Stimulated activated effector memory CD8-positive, alpha-beta T cell treated with anti-CD3 and anti-CD28 coated beads, Interleukin-12 subunit alpha, Interleukin-12 subunit beta, amount 100 ng/mL, for 72 hours (primary cell): Measurements from ENCODE around the gene PRKAR1B.
"Not testable (repeated sequence)": the region's sequence is repeated elsewhere in the genome, so short reads cannot be mapped to it uniquely, and the experiment has no call there.

Experiments used
- ATAC-seq: fragments of 150-1000 bp; cut with Tn5 transposase; 2 replicates; pipeline ENCODE4 v1.10.0; 2021
- DNase-seq, 2 donors: peaks; one replicate each; pipeline ENCODE4 v3.0.0; 2021 to 2022; ENCODE audit warnings: low spot score in 2 of 2
- H3K27ac Mint-ChIP-seq: one replicate; pipeline ENCODE4 v1.8.0; 2022; ENCODE audit warnings: mild to moderate bottlenecking, mixed read lengths
- H3K36me3 Mint-ChIP-seq: one replicate; pipeline ENCODE4 v1.8.0; 2022; ENCODE audit warnings: mild to moderate bottlenecking, mixed read lengths
- H3K4me1 Mint-ChIP-seq: one replicate; pipeline ENCODE4 v1.8.0; 2022; ENCODE audit warnings: mixed read lengths
- H3K4me3 Mint-ChIP-seq: one replicate; pipeline ENCODE4 v1.8.0; 2022; ENCODE audit warnings: mild to moderate bottlenecking, mixed read lengths
- H3K9me3 Mint-ChIP-seq: one replicate; pipeline ENCODE4 v1.8.0; 2022; ENCODE audit warnings: mixed read lengths

Gene PRKAR1B

DNA sequence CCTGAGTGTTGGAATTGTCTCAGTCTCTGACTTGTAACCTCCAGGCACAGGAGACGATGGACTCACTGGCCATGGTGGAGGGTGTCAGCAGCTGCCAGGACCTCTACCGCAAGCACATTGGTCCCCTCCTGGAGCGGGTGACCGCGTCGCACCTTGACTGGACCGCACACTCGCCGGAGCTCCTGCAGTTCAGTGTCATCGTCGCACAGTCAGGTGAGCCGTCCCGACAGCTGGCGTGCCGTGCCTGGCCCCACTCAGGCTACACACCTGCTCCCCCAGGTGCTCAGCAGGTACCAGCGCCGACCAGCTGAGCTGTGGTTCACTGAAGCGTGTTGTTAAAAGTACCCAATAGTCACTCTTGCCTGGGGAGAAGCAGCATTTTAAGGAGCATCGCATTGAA lies 36.7 kb upstream of the PRKAR1B start:
- Mint-ChIP-seq H3K4me3 (no peak overlapping the region), H3K4me1 (peaks cover 5% of the 10 kb centered on the region), H3K36me3 (peaks cover 50% of the 10 kb centered on the region), H3K27ac (no peak overlapping the region), H3K9me3 (no peaks in the 10 kb centered on the region)
- ATAC-seq (no peak), DNase-seq (no peak)

DNA sequence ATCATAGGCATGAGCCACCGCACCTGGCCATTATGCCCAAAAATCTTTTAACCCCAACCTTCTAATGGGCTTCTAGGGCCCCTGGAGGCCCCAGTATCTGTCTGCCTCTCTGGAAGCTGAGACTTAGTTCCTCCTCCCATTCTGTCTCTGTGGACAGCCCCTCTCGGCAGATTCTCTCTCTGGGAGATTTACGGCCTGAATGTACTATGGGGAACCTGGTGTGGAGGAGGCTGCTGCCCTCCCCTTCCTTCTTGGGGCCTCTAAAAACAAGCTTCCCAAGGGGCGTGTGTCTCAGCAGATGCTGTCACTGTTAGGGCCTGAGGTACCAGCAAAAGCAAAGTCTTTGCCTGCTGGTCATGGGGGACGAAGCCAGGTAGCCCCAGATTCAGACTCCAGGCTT lies 35.8 kb upstream of the PRKAR1B start:
- H3K9me3 Mint-ChIP-seq = no peaks in the 10 kb centered on the region
- DNase-seq = no peak
- H3K36me3 Mint-ChIP-seq = peaks cover 59% of the 10 kb centered on the region
- ATAC-seq = no peak
- no peak overlapping the region for H3K27ac Mint-ChIP-seq
- peaks cover 2% of the 10 kb centered on the region for H3K4me1 Mint-ChIP-seq
- no peak overlapping the region for H3K4me3 Mint-ChIP-seq

DNA sequence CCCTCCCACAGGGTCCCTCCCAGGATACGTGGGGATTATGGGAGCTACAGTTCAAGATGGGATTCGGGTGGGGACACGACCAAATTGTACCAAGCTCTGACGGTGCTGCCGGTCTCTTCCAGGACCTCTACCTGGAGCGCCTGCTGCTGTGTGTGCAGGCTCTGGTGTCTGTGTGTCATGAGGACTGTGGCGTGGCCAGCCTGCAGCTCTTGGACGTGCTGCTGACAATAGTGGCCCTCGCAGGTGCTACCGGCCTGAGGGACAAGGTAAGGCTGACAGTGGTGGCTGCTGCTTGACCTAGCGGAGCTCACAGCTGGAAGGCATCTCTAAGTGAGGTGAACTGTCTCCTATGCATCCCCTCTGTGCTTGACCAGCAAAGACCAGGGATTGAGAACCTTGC lies 34.5 kb upstream of the PRKAR1B start:
- ATAC-seq (no peak), DNase-seq (no peak)
- no peaks in the 10 kb centered on the region for H3K4me1 Mint-ChIP-seq
- H3K36me3 Mint-ChIP-seq = peaks cover 58% of the 10 kb centered on the region
- H3K27ac Mint-ChIP-seq = no peak overlapping the region
- H3K9me3 Mint-ChIP-seq = no peaks in the 10 kb centered on the region
- H3K4me3 Mint-ChIP-seq = no peak overlapping the region

DNA sequence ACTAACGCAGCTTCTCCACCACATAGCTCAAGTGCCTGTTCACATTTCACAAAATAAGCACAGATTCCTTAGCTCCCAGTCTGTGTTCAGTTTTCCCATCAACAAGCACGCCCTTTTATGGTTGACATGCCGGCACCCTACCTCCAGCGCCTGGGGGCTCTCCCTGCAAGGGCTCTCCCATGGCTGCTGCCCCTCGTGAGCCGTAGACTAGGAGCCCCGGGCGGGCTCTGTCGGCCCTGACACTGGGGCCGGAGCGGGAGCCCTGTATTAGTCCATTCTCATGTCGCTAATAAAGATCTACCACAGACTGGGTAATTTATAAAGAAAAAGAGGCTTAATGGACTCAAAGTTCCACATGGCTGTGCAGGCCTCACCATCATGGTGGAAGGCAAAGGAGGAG lies 34.0 kb upstream of the PRKAR1B start:
- peaks cover 56% of the 10 kb centered on the region for H3K36me3 Mint-ChIP-seq
- H3K4me3 Mint-ChIP-seq = no peak overlapping the region
- DNase-seq = no peak
- H3K4me1 Mint-ChIP-seq = no peaks in the 10 kb centered on the region
- no peak for ATAC-seq
- no peaks in the 10 kb centered on the region for H3K9me3 Mint-ChIP-seq
- H3K27ac Mint-ChIP-seq = no peak overlapping the region

DNA sequence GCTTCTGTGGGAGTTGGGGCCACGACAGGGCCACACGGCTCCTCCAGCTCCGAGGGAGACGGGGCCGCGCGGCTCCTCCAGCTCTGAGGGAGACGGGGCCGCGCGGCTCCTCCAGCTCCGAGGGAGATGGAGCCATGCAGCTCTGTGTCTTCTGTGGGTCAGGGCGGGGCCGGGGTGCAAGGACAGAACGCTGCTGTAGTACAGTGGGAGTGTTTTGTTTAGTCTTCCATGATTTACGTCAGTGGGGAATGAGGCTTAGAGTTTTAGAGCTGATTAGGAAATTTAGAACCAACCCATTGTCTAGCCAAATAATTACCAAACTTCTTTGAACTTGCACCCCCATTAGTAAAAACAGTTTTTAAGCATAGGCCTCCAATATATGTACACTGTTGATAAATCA lies 32.9 kb upstream of the PRKAR1B start:
- H3K27ac Mint-ChIP-seq = no peak overlapping the region
- H3K9me3 Mint-ChIP-seq = no peaks in the 10 kb centered on the region

DNA sequence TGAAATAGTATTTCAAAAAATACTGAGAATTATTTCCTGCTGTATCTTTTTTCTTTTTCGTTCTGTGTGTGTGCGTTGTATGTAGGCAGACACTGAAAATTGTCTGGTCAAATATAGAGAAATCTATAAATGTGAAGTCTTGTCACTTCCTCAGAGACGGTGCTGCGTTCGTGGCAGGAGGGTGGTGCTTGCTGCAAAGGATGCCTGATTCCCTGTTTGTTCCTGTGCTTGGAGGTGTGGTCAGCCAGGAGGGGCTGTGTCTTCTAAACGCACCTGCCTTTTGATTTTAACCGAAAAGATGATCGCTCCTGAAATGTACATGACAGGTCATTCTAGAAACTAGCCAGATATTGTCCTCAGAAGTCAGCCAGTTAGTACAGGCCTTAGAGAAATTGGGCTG lies 32.5 kb upstream of the PRKAR1B start:
- Mint-ChIP-seq H3K27ac (peak overlapping the region; percentile 56), H3K4me1 (no peaks in the 10 kb centered on the region), H3K4me3 (no peak overlapping the region), H3K9me3 (no peaks in the 10 kb centered on the region), H3K36me3 (peaks cover 59% of the 10 kb centered on the region)
- DNase-seq (no peak), ATAC-seq (no peak)

More for the DNA sequence above, 32.9 kb upstream of the PRKAR1B start:
- ATAC-seq (no peak), DNase-seq (no peak)
- Mint-ChIP-seq H3K4me3 (no peak overlapping the region), H3K4me1 (no peaks in the 10 kb centered on the region), H3K36me3 (peaks cover 58% of the 10 kb centered on the region)

DNA sequence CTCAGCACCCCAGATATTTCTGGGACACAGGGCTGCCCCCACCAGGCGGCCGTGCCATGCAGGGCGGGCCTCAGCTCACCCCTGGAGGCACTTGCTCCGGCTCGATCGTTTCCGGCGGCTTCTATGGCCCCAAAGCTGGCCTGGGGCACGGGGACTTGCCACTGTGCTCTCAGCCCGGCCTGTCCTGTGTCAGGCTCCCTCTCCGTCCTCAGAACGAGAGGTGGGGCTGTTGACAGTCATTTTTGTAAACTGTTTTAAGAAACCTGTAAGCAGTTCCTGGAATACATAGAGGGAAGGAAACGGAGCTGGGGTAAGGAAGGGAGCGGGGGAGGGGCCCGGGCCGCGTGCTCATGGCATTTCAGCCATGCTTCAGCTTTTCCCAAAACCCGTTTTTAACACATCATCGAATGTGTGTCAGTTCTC lies 30.7 kb upstream of the PRKAR1B start:
- ATAC-seq (no peak), DNase-seq (no peak)
- Mint-ChIP-seq H3K4me3 (no peak overlapping the region), H3K4me1 (no peaks in the 10 kb centered on the region), H3K9me3 (no peaks in the 10 kb centered on the region), H3K27ac (no peak overlapping the region), H3K36me3 (peaks cover 47% of the 10 kb centered on the region)

DNA sequence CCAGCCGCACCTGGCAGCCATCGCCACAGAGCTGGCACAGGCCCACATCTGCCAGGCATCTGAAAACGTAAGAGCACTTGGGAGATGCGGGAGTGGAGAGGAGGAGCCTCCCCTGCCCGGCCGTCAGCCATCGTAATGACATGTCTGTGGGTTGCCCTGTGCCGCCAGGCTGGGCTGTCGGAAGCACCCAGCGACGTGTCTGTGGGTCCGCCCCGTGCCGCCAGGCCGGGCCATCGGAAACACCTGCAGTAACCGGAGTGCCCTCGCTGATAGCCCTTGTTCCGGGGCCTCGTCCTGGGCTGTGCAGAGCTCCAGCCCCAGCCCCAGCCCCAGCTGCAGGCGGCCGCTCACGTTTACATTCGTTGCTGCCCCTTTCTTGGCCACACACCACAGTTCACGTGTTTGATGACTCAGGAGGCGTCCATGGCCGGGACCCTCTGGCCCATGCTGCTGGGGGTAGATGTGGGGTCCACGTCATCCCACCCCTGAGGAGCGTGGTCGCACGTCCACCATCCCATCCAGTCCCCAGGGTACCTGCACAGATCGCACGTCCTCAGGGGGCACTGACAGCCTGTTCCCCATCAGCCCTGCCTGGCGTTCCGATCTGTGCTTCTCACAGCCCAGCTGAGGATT lies 30.0 kb upstream of the PRKAR1B start:
- no peak for DNase-seq
- Mint-ChIP-seq H3K27ac (no peak overlapping the region), H3K4me3 (no peak overlapping the region), H3K9me3 (no peaks in the 10 kb centered on the region), H3K36me3 (peaks cover 40% of the 10 kb centered on the region), H3K4me1 (no peaks in the 10 kb centered on the region)
- no peak for ATAC-seq

DNA sequence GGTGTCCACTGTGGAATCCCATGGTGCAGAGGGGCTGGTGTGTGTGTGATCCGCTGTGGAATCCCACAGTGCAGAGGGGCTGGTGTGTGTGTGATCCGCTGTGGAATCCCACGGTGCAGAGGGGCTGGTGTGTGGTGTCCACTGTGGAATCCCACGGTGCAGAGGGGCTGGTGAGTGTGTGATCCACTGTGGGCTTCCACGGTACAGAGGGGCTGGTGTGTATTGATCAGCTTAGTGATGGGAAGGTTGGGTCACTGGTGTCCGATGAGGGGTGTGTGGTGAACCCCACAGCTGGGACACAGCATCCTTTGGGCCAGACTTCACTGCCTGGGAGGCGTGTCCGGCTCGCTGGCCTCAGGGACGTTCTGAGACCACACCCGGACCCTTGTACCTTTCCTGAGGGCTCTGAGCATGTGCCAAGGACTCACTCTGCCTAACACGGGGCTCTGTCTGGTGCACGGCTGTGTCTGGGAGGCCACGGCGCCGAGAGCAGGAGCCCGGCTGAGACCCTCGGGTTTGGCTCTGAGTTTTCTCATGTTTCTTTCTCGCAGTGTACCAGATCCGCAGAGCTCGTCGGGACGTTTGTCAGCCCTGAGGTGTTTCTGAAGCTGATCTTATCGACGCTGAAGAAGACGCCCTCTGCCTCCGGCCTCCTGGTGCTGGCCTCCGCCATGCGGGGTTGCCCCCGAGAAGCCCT lies 29.3 kb upstream of the PRKAR1B start:
- ATAC-seq (no peak), DNase-seq (no peak)
- no peaks in the 10 kb centered on the region for H3K4me1 Mint-ChIP-seq
- H3K36me3 Mint-ChIP-seq = peaks cover 35% of the 10 kb centered on the region
- no peak overlapping the region for H3K27ac Mint-ChIP-seq
- H3K9me3 Mint-ChIP-seq = no peaks in the 10 kb centered on the region
- H3K4me3 Mint-ChIP-seq = no peak overlapping the region

DNA sequence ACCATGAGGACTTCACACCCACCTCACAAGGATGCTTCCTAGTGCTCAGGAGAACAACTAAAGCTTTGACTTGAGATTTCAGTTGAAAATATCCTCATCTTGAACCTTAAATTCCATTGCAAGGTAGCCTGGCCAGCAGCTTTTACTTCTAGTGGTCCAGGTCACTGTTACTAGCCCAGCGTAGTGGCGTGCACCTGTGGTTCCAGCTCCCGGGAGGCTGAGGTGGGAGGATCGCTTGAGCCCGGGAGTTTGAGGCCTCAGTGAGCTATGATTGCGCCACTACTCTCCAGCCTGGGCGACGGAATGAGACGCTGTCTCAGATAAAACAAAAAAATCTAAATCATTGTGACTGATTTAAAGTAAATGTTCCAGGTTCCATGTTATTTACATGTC lies 28.3 kb upstream of the PRKAR1B start:
- H3K4me1 Mint-ChIP-seq = no peaks in the 10 kb centered on the region
- H3K9me3 Mint-ChIP-seq = no peaks in the 10 kb centered on the region
- no peak overlapping the region for H3K4me3 Mint-ChIP-seq
- peaks cover 35% of the 10 kb centered on the region for H3K36me3 Mint-ChIP-seq
- H3K27ac Mint-ChIP-seq = no peak overlapping the region
- DNase-seq (no peak), ATAC-seq (no peak)

DNA sequence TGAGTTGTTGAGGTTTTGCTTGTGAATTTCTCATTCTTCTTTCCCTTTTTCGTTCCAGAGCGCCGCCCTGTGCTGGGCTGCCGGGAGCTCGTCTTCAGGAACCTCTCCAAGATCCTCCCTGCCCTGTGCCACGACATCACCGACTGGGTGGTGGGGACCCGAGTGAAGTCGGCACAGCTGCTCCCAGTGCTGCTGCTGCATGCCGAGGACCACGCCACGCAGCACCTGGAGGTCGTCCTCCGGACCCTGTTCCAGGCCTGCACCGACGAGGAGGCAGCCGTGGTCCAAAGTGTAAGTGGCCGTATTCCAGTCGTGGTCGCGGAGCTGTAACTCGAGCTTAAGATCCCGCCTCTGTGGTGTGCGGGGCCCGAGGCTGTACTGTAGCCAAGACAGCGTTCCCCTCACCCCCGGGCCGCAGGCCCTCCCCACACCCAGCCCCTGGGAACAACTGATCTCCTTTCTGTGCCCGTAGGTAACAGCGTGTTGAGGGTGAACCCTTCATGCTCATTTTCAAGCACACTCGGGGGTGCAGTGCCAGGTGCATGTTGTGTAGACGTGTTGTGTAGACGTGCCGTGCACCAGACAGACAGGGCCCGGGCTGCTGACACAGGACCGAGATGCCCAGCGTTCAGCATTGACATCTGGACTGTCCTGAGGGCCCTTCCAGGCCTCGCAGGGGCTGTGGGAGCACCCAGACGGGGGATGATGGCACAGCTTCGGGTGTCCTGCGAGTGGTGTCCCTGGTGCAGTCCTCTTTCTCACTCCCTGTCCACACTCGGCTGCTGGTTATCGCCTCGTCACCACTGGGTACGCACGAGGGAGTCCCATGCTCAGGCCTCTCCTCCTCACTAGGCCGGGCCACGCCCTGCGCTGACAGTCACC lies 27.7 kb upstream of the PRKAR1B start:
- no peaks in the 10 kb centered on the region for H3K9me3 Mint-ChIP-seq
- peaks cover 35% of the 10 kb centered on the region for H3K36me3 Mint-ChIP-seq
- DNase-seq (no peak), ATAC-seq (no peak)
- no peaks in the 10 kb centered on the region for H3K4me1 Mint-ChIP-seq
- H3K27ac Mint-ChIP-seq = no peak overlapping the region
- no peak overlapping the region for H3K4me3 Mint-ChIP-seq

DNA sequence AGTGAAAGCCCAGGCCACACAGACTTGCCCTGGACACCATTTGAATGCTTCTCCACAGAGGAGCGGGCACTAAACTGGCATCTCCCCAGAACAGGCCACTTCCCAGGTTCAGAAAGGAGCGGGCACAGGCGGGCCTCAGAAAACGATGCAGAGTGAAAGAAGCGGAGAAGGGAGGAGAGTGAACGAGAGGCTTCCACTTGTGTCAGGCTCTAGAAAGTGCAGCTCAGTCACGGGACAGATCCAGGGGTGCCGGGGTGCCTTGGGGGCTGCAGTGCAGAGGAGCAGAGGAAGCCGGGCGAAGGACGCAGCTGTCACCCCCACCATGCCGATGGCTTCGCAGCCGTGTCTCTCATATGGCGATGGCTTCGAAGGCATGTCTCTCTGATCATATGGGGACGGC lies 26.1 kb upstream of the PRKAR1B start:
- H3K4me3 Mint-ChIP-seq = no peak overlapping the region
- DNase-seq (no peak), ATAC-seq (no peak)
- H3K36me3 Mint-ChIP-seq = peaks cover 27% of the 10 kb centered on the region
- no peaks in the 10 kb centered on the region for H3K9me3 Mint-ChIP-seq
- H3K27ac Mint-ChIP-seq = no peak overlapping the region
- no peaks in the 10 kb centered on the region for H3K4me1 Mint-ChIP-seq

DNA sequence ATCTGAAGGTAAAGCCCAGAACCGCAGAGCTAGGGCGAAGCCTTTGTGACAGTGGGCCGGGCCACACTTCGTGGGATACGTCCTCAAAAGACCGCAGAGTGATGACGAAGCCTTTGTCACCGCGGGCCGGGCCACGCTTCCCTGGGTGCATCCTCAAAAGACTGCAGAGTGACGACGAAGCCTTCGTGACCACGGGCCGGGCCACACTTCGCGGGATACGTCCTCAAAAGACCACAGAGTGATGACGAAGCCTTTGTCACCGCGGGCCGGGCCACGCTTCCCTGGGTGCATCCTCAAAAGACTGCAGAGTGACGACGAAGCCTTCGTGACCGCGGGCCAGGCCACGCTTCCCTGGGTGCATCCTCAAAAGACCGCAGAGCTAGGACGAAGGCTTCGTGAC lies 25.2 kb upstream of the PRKAR1B start:
- DNase-seq, H3K4me1 Mint-ChIP-seq, H3K9me3 Mint-ChIP-seq, H3K4me3 Mint-ChIP-seq, ATAC-seq, H3K27ac Mint-ChIP-seq: not testable (repeated sequence)
- peaks cover 19% of the 10 kb centered on the region for H3K36me3 Mint-ChIP-seq

DNA sequence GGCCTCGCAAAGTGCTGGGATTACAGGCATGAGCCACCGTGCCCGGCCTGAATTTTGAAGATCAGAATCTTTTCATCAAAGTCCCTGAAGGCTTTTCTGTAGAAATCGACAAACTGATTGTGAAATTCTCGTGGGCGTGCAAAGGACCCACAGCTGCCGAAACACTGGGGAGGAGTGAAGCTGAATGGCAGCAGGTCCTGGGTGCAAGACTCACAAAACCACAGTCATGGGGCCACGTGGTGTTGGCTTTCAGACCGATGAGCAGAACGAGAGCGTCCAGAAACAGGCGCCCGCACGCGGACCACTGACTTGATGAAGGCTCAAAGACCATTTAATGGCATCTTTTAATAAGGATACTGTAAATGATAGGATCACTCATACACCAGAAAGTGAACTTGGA lies 24.7 kb upstream of the PRKAR1B start:
- DNase-seq (no peak), ATAC-seq (no peak)
- Mint-ChIP-seq H3K4me3 (no peak overlapping the region), H3K9me3 (no peaks in the 10 kb centered on the region), H3K4me1 (peaks cover 5% of the 10 kb centered on the region), H3K36me3 (peaks cover 17% of the 10 kb centered on the region), H3K27ac (no peak overlapping the region)

DNA sequence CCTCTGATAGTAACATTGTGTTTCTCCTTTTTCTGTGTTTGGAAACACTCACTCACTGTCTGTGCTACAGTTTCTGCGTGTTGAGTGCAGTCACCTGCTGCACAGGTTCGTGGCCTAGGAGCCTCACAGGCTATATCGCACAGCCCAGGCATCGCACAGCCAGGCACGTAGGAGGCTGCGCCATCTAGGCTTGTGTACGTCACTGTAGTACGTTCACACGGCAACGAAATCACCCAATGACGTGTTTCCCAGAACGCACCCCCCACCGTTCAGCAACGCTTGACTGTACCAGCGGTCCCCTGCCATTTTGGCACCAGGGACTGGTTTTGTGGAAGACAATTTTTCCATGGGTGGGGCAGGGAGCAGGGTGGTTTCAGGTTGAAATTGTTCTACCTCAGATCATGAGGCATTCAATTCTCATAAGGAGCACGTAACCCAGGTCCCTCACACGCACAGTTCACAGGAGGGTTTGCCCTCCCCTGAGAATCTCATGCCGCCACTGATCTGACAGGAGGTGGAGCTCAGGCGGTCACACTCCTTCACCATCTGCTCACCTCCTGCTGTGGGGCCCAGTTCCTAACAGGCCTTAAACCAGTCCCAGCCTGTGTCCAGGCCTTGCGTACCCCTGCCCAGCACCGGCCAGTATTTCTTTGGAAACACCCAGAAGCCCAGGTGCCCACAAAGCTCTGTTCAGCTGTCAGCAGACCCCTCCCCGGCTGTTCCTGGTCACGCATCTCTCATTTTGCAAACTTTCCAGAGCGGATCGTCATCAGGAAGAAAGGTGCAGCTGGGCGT lies 23.2 kb upstream of the PRKAR1B start:
- ATAC-seq = no peak
- H3K9me3 Mint-ChIP-seq = no peaks in the 10 kb centered on the region
- no peak overlapping the region for H3K4me3 Mint-ChIP-seq
- DNase-seq = no peak
- peaks cover 6% of the 10 kb centered on the region for H3K36me3 Mint-ChIP-seq
- peaks cover 5% of the 10 kb centered on the region for H3K4me1 Mint-ChIP-seq
- no peak overlapping the region for H3K27ac Mint-ChIP-seq
